Measurements from ENCODE around the gene LYL1. TPM values are rescaled to one million over a fixed set of nuclear protein-coding genes. Genes with fewer than 3 reads are reported as not detected.

The LYL1 gene
- total and polyA plus RNA-seq, 2 of the 13 experiments (the other 11 are each of a cell fraction or from before 2014, with no cell fraction given), result 0.75 to 0.92 TPM

DNA sequence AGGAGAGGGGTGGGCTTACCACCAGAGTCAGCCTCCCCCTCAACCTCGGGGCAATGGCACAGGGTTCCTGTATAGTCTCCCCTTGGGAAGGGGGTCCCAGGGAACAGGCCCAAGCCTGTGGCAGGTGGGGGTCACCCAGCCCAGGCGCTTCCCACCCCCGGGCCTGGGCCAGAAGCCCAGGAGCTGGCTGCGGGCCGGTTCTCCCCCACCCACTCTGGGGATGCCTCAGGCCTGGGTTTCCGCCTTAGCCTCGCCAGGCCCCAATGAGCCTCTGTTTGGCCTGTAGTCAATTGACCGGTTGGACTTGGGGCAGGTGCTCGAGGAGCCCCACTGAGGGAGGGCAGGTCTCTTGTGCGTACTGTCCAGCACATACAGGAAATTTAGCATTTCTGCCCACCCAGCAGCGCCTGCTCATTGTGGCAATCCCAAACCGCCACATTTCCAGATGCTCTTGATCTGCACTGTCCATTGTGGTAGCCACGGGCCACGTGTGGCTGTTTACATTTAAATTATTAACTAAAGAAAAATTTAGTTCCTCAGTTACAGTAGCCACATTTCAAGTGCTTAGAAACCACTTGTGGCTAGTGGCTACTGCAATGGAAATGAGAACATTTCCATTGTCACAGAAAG is 9.9 kb downstream of the LYL1 start:
- CTCF ChIA-PET (ENCODE audit: low intra/inter-chr PET ratio, low total read pairs), result interaction anchor here (1.7 to 2.6 kb wide), 3 partner anchors 109 to 127 kb away, joined by 11 to 44 read pairs (median 18); no protein-coding TSS in a partner anchor
- no peak overlapping the region for H3K9ac ChIP-seq (ENCODE audit: insufficient read depth, low read depth, low read length)
- no peaks in the 10 kb centered on the region; the same call in 1 of the 2 replicates for H4K20me1 ChIP-seq (ENCODE audit: insufficient read depth, low read length)
- H3K27ac ChIP-seq (ENCODE audit: extremely low read length, insufficient read depth, low read length), result no peak overlapping the region
- no peaks in the 10 kb centered on the region for H3K79me2 ChIP-seq (ENCODE audit: insufficient read depth, low read length)
- TF ChIP-seq AGO2 (optimal IDR thresholded peaks at IDR 0.05; ENCODE audit: low read depth, low read length), result peak; percentile 41
- 0 out of 2 replicates have a peak, but pooled peaks have one; percentile 5 for TF ChIP-seq SAP130 (CRISPR knock-in tag; IDR thresholded peaks at IDR 0.05; ENCODE audit: low read depth)
- 0 out of 2 replicates have a peak, but pooled peaks have one; percentile 16 for TF ChIP-seq FOXA3 (CRISPR knock-in tag; IDR thresholded peaks at IDR 0.05)
- no peak for TF ChIP-seq ISL2 (CRISPR knock-in tag; IDR thresholded peaks at IDR 0.05)
- 0 out of 2 replicates have a peak, but pooled peaks have one; percentile 21 for TF ChIP-seq ZFX (CRISPR knock-in tag; IDR thresholded peaks at IDR 0.05; ENCODE audit: low read depth)
- TF ChIP-seq ZNF225 (CRISPR knock-in tag; IDR thresholded peaks at IDR 0.05), result no peak
- TF ChIP-seq SOX5 (CRISPR knock-in tag; IDR thresholded peaks at IDR 0.05; ENCODE audit: borderline replicate concordance), result peak; percentile 28; the same call in 1 of the 2 replicates
- TF ChIP-seq, protein P1, sequence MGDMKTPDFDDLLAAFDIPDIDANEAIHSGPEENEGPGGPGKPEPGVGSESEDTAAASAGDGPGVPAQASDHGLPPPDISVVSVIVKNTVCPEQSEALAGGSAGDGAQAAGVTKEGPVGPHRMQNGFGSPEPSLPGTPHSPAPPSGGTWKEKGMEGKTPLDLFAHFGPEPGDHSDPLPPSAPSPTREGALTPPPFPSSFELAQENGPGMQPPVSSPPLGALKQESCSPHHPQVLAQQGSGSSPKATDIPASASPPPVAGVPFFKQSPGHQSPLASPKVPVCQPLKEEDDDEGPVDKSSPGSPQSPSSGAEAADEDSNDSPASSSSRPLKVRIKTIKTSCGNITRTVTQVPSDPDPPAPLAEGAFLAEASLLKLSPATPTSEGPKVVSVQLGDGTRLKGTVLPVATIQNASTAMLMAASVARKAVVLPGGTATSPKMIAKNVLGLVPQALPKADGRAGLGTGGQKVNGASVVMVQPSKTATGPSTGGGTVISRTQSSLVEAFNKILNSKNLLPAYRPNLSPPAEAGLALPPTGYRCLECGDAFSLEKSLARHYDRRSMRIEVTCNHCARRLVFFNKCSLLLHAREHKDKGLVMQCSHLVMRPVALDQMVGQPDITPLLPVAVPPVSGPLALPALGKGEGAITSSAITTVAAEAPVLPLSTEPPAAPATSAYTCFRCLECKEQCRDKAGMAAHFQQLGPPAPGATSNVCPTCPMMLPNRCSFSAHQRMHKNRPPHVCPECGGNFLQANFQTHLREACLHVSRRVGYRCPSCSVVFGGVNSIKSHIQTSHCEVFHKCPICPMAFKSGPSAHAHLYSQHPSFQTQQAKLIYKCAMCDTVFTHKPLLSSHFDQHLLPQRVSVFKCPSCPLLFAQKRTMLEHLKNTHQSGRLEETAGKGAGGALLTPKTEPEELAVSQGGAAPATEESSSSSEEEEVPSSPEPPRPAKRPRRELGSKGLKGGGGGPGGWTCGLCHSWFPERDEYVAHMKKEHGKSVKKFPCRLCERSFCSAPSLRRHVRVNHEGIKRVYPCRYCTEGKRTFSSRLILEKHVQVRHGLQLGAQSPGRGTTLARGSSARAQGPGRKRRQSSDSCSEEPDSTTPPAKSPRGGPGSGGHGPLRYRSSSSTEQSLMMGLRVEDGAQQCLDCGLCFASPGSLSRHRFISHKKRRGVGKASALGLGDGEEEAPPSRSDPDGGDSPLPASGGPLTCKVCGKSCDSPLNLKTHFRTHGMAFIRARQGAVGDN (CRISPR knock-in tag; IDR thresholded peaks at IDR 0.05), result peak; percentile 10; the same call in 1 of the 2 replicates
- TF ChIP-seq ZNF331 (CRISPR knock-in tag; IDR thresholded peaks at IDR 0.05), result no peak
- TF ChIP-seq, protein P2, sequence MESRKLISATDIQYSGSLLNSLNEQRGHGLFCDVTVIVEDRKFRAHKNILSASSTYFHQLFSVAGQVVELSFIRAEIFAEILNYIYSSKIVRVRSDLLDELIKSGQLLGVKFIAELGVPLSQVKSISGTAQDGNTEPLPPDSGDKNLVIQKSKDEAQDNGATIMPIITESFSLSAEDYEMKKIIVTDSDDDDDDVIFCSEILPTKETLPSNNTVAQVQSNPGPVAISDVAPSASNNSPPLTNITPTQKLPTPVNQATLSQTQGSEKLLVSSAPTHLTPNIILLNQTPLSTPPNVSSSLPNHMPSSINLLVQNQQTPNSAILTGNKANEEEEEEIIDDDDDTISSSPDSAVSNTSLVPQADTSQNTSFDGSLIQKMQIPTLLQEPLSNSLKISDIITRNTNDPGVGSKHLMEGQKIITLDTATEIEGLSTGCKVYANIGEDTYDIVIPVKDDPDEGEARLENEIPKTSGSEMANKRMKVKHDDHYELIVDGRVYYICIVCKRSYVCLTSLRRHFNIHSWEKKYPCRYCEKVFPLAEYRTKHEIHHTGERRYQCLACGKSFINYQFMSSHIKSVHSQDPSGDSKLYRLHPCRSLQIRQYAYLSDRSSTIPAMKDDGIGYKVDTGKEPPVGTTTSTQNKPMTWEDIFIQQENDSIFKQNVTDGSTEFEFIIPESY (CRISPR knock-in tag; IDR thresholded peaks at IDR 0.05), result peak; percentile 95
- no peak overlapping the region for H3K4me3 ChIP-seq (replicated peaks in 1 of 3; ENCODE audit: insufficient read depth in 1 of 3, low read depth in 2 of 3, low read length in 3 of 3)
- WGBS (ENCODE audit: low lambda C conversion rate), result 54% methylated on average over 8 of the region's 14 CpGs
- H3K4me2 ChIP-seq (ENCODE audit: low read depth, low read length), result no peak overlapping the region
- in situ Hi-C loops (cut with HindIII; ENCODE audit: extremely low pct_ligation_motif_present, low pct_unique_long_range_greater_than_20kb), result loop anchor here (5.0 kb wide), 2 partner anchors 60 to 115 kb away; no protein-coding TSS in a partner anchor
- intact Hi-C loops (cut with micrococcal nuclease; ENCODE audit: unreplicated experiment), result loop anchor here (1.0 kb wide), 1 partner anchor 114 kb away; no protein-coding TSS in a partner anchor
- H3K36me3 ChIP-seq (replicated peaks in 1 of 2; ENCODE audit: control insufficient read depth in 1 of 2, insufficient read depth in 2 of 2, low read length in 2 of 2), result peaks cover 0 to 2% of the 10 kb centered on the region in 2 experiments; a peak in 2 of 5 replicates
- DNase-seq (ENCODE audit: low spot score), result peak; percentile 13
- no TSS peak for BruUV-seq (replicated peaks)
- no peak for ATAC-seq
- H2AFZ ChIP-seq (ENCODE audit: low read length), result no peak overlapping the region
- peaks cover 50% of the 10 kb centered on the region for H3K4me1 ChIP-seq (ENCODE audit: insufficient read depth, low read length)
- no peaks in the 10 kb centered on the region for H3K9me3 ChIP-seq (ENCODE audit: low read length)
- no peaks in the 10 kb centered on the region for H3K27me3 ChIP-seq (ENCODE audit: control insufficient read depth in 1 of 2, insufficient read depth in 2 of 2, low read length in 2 of 2)
- FAIRE-seq, result no peak
- POLR2A ChIA-PET, result interaction anchor here (1.5 to 1.7 kb wide), 2 partner anchors 32 to 38 kb away, joined by 4 to 6 read pairs; no protein-coding TSS in a partner anchor
